AG04450 (cell line): Measurements from ENCODE around the gene ZNF8. TPM values are rescaled to one million over a fixed set of nuclear protein-coding genes. Genes with fewer than 3 reads are reported as not detected.
A peak's percentile ranks its signal among the peaks of the same experiment; 100 is the strongest.
"Not testable (repeated sequence)": the region's sequence is repeated elsewhere in the genome, so short reads cannot be mapped to it uniquely, and the experiment has no call there.

Experiments
- CTCF ChIA-PET: fragments of 300-600, 350-600 bp; formaldehyde crosslinking; extraction: SDS; loops from one replicate; lab custom pipeline; 2022; ENCODE audit warnings: antibody characterized with exemption, inconsistent platforms; lab: Charles Lee
- POLR2A ChIA-PET: fragments of 350-600 bp; formaldehyde crosslinking; extraction: SDS; loops from one replicate; lab custom pipeline; 2021; ENCODE audit warnings: antibody characterized with exemption, inconsistent platforms; lab: Yijun Ruan, JAX
- DNase-seq: peaks from one replicate; pipeline ENCODE4 v3.0.0-alpha.2; 2011; ENCODE audit warnings: low read depth, low spot score
- H3K27ac ChIP-seq: one replicate; pipeline ENCODE4 v1.5.1; 2012; ENCODE audit warnings: low read depth, low read length, control low read depth
- H3K27me3 ChIP-seq: one replicate; pipeline ENCODE4 v1.6.0; 2012; ENCODE audit warnings: low read length; ENCODE audit not compliant: control insufficient read depth, insufficient read depth
- H3K4me3 ChIP-seq: 2 replicates; pipeline ENCODE4 v1.5.1; 2011; ENCODE audit warnings: mild to moderate bottlenecking, low read depth, low read length, control low read depth
- H3K9me3 ChIP-seq: 2 replicates; pipeline ENCODE4 v1.5.1; 2012; ENCODE audit warnings: low read length; ENCODE audit not compliant: control insufficient read depth, insufficient read depth
- polyA plus RNA-seq: library from polyadenylated mRNA; depleted of rRNA; stranded (reverse); fragments of >200 nt; gene quantifications from 2 replicates; pipeline ENCODE4 v1.2.3, GENCODE V29; 2011
- TF ChIP-seq, protein P1 (sequence below): IDR thresholded peaks from 2 replicates; pipeline ENCODE4 v1.5.1; 2011; ENCODE audit warnings: low read depth, low read length, control low read depth, inconsistent platforms

ZNF8 gene
- polyA plus RNA-seq, 1 experiment = 3.2 TPM

GRCh38 chr19:58304748-58305064, 26.0 kb downstream of the ZNF8 start:
- TF ChIP-seq, protein P1, sequence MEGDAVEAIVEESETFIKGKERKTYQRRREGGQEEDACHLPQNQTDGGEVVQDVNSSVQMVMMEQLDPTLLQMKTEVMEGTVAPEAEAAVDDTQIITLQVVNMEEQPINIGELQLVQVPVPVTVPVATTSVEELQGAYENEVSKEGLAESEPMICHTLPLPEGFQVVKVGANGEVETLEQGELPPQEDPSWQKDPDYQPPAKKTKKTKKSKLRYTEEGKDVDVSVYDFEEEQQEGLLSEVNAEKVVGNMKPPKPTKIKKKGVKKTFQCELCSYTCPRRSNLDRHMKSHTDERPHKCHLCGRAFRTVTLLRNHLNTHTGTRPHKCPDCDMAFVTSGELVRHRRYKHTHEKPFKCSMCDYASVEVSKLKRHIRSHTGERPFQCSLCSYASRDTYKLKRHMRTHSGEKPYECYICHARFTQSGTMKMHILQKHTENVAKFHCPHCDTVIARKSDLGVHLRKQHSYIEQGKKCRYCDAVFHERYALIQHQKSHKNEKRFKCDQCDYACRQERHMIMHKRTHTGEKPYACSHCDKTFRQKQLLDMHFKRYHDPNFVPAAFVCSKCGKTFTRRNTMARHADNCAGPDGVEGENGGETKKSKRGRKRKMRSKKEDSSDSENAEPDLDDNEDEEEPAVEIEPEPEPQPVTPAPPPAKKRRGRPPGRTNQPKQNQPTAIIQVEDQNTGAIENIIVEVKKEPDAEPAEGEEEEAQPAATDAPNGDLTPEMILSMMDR = no peak
- peaks cover 9% of the 10 kb centered on the region for H3K9me3 ChIP-seq
- H3K27me3 ChIP-seq = no peaks in the 10 kb centered on the region
- peak overlapping the region; percentile 56 for H3K4me3 ChIP-seq
- no peak for DNase-seq
- peak overlapping the region; percentile 52 for H3K27ac ChIP-seq
- ChIA-PET CTCF (no interaction called here), POLR2A (interaction anchor here (0.7 to 1.0 kb wide), 5 partner anchors 21 to 214 kb away, joined by 3 to 4 read pairs (median 3); partner anchors contain the start of genes ZNF497 and ZNF8)

DNA sequence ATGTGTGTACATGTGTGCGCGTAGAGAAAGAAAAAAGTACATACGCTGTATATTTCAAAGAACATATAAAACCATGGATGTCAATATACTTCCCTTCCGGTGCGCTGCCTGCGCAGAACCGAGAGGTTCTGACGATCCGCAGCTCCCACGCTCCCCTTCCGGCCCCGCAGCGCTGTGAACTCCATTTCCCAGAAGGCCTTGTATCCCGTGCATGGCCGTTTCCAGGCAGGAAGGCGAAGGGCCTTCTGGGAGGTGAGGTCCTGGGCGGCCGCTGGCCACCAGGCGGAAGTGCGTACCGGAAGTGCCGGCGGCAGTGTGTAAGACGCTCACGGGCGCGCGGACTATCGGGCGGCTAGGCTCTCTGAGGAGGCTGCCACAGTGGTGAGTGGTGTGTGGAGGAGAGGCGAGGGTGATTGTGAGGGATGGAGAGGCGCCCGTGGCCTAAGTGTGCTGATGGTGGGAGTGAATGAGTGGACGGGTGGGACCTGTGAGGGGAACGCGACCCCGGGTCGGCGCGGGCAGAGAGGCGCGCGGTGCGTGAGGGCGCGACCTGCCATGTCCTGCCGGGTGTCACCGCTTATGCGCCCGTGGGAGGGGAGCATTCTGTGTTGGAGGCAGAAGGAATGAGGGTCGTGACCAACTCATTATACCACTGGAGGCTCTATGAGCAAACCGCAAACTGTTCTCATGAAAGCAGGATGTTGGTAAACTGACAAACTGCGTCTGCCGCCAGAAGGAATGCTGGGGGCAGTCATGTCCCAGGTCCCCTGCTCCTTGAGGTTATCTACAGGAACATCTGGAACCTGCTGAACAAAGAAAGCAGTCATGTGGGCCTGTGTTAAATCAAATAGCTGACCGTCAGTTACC, 26.5 kb downstream of the ZNF8 start, which contains the start of gene ERVK3-1:
TSS of gene ERVK3-1 (plus strand) at position 313 of the 867 bp plus-strand sequence. CDS start 6,792 bp downstream, outside the sequence.
- TF ChIP-seq, protein P1 = 0 out of 2 replicates have a peak, but pooled peaks have one; percentile 19
- H3K27me3 ChIP-seq = no peaks in the 10 kb centered on the region
- CTCF ChIA-PET = no interaction called here
- POLR2A ChIA-PET = interaction anchor here (0.7 to 1.0 kb wide), 5 partner anchors 21 to 213 kb away, joined by 3 to 4 read pairs (median 3); partner anchors contain the start of genes ZNF497 and ZNF8
- H3K27ac ChIP-seq = peak within 1 kb of the TSS; percentile 77
- peak within 1 kb of the TSS; percentile 93 for H3K4me3 ChIP-seq
- peaks cover 5% of the 10 kb centered on the region for H3K9me3 ChIP-seq
- peak; percentile 94 for DNase-seq

DNA sequence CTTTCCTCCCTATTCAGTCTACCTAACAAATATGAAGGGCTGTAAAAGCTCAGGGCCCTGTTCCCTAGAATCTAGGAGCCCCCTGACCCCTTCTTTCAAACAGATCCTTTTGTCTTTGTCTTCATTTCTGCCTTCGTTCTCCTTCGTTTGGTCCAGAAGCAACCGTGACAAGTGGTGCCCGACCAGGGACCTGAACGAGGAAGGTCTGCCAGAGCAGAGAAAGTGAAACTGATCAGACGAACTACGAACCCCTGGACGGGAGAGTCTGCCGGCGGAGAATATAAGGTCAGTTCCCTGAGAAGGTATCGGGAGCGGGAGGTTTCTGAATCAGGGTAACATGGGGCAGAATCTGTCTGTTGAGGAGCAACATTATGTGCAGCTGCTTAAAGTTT, 27.2 kb downstream of the ZNF8 start:
- H3K4me3 ChIP-seq = peak overlapping the region; percentile 93
- no peak for DNase-seq
- H3K9me3 ChIP-seq = peaks cover 5% of the 10 kb centered on the region; the same call in 1 of the 2 replicates
- POLR2A ChIA-PET = no interaction called here
- H3K27ac ChIP-seq = no peak overlapping the region
- TF ChIP-seq, protein P1 = no peak
- H3K27me3 ChIP-seq = no peaks in the 10 kb centered on the region
- CTCF ChIA-PET = no interaction called here

GRCh38 chr19:58307736-58308135, 29.0 kb downstream of the ZNF8 start:
- H3K27me3 ChIP-seq = no peaks in the 10 kb centered on the region
- TF ChIP-seq, protein P1 = no peak
- no peak overlapping the region for H3K27ac ChIP-seq
- H3K9me3 ChIP-seq = peaks cover 3% of the 10 kb centered on the region; the same call in 1 of the 2 replicates
- H3K4me3 ChIP-seq = no peak overlapping the region
- POLR2A ChIA-PET = no interaction called here
- CTCF ChIA-PET = no interaction called here
- DNase-seq = no peak

DNA sequence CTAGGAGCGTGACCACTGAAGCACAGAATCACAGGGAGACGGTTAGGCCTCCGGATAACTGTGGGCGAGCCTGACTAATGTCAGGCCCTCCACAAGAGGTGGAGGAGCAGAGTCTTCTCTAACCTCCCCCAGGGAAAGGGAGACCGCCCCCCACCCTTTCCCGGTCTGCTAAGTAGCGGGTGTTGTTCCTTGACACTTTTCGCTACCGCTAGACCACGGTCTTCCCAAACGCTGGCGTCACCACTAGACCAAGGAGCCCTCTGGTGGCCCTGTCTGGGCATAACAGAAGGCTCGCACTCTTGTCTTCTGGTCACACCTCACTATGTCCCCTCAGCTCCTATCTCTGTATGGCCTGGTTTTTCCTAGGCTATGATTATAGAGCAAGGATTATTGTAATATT, 31.9 kb downstream of the ZNF8 start:
- DNase-seq, POLR2A ChIA-PET, CTCF ChIA-PET, H3K27me3 ChIP-seq, H3K4me3 ChIP-seq, H3K9me3 ChIP-seq, H3K27ac ChIP-seq: not testable (repeated sequence)
- TF ChIP-seq, protein P1 = peak; percentile 9; the same call in 1 of the 2 replicates
